OCI-LY7 (cell line): Measurements from ENCODE around the gene RFX3.

Experiments used
- CTCF ChIP-seq: fragments of 200-600 bp; sonication (generic); conservative IDR thresholded peaks from 2 replicates; pipeline ENCODE4 v1.5.1; 2014; ENCODE audit warnings: mild to moderate bottlenecking, antibody characterized with exemption, low read length, moderate library complexity, mixed read lengths
- EZH2phosphoT487 ChIP-seq: fragments of 200-600 bp; sonication (generic); IDR thresholded peaks from 2 replicates; pipeline ENCODE4 v1.6.1; 2018; ENCODE audit warnings: low read depth, borderline replicate concordance, mild to moderate bottlenecking, mixed run types, antibody characterized with exemption, low read length, moderate library complexity, mixed read lengths

- TF ChIP-seq EZH2phosphoT487 (no peak), CTCF (no peak)
Measured at GRCh38 chr9:3434594-3434993, 91.2 kb downstream of the RFX3 start.
